Esophagus muscularis mucosa (tissue), 4 donors: ENCODE results near the gene MBTPS1.

Source experiments
- EP300 ChIP-seq: sonication (generic); formaldehyde crosslinking; IDR thresholded peaks from one replicate; pipeline ENCODE4 v1.6.1; 2017; ENCODE audit warnings: antibody characterized with exemption
- POLR2A ChIP-seq: fragments of 450-650 bp; IDR thresholded peaks from one replicate; pipeline ENCODE4 v1.6.1; 2017; ENCODE audit warnings: antibody characterized with exemption, moderate library complexity, mild to moderate bottlenecking, low read depth
- POLR2AphosphoS5 ChIP-seq, 2 donors: sonication (generic); formaldehyde crosslinking; IDR thresholded peaks; one replicate each; pipeline ENCODE4 v1.6.1; 2017; ENCODE audit warnings: antibody characterized with exemption in 2 of 2
- TF ChIP-seq, protein P1 (sequence below), 3 experiments: fragments of 200-600 bp in 2 of 3; fragments of 450-650 bp in 1 of 3; sonication (generic) in 2 of 3; IDR thresholded peaks; one replicate each; pipeline ENCODE4 v1.5.1; 2017 to 2019; ENCODE audit warnings: antibody characterized with exemption in 3 of 3, mild to moderate bottlenecking in 2 of 3, moderate library complexity in 1 of 3

DNA sequence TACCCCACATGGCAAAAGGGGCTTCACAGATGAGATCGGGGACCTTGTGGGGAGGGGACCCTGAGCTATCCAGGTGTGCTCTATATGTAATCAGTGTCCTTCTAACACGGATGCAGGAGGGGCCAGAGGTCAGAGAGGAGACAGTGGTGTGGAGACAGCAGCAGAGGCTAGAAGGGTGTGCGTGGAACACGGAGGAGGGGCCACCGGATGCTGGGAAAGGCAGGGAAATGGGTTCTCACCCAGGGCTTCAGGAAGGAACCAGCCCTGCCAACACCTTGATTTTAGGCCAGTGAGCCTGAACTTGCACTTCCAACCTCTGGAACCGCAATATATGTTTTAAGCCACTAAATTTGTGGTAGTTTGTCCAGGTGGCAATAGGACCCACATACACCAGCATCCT, 69.5 kb downstream of the MBTPS1 start:
- TF ChIP-seq, protein P1, sequence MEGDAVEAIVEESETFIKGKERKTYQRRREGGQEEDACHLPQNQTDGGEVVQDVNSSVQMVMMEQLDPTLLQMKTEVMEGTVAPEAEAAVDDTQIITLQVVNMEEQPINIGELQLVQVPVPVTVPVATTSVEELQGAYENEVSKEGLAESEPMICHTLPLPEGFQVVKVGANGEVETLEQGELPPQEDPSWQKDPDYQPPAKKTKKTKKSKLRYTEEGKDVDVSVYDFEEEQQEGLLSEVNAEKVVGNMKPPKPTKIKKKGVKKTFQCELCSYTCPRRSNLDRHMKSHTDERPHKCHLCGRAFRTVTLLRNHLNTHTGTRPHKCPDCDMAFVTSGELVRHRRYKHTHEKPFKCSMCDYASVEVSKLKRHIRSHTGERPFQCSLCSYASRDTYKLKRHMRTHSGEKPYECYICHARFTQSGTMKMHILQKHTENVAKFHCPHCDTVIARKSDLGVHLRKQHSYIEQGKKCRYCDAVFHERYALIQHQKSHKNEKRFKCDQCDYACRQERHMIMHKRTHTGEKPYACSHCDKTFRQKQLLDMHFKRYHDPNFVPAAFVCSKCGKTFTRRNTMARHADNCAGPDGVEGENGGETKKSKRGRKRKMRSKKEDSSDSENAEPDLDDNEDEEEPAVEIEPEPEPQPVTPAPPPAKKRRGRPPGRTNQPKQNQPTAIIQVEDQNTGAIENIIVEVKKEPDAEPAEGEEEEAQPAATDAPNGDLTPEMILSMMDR (IDR thresholded peaks at IDR 0.05) = no peak
- no peak for TF ChIP-seq POLR2A
- no peak for TF ChIP-seq EP300
- no peak for TF ChIP-seq POLR2AphosphoS5 (IDR thresholded peaks at IDR 0.05)
